HG03354 (cell line): Measurements from ENCODE around the gene NUB1.

ENCODE experiments used
- ATAC-seq: cut with Tn5 transposase; IDR thresholded peaks from one replicate; pipeline ENCODE4 v1.9.1; 2021; ENCODE audit warnings: mild to moderate bottlenecking; ENCODE audit not compliant: unreplicated experiment, poor library complexity, severe bottlenecking

Gene NUB1

GRCh38 chr7:151386301-151387160, 44.9 kb downstream of the NUB1 start:
- ATAC-seq, result no peak

- no peak for ATAC-seq
Observed at GRCh38 chr7:151387161-151388006, 45.8 kb downstream of the NUB1 start.

GRCh38 chr7:151388007-151388297, 46.3 kb downstream of the NUB1 start:
- no peak for ATAC-seq

GRCh38 chr7:151388430-151388829, 46.8 kb downstream of the NUB1 start:
- no peak for ATAC-seq

GRCh38 chr7:151389096-151389767, 47.6 kb downstream of the NUB1 start:
- no peak for ATAC-seq

GRCh38 chr7:151389768-151390597, 48.4 kb downstream of the NUB1 start:
- ATAC-seq, result no peak

- no peak for ATAC-seq
Observed at GRCh38 chr7:151390598-151391357, 49.2 kb downstream of the NUB1 start.

GRCh38 chr7:151391358-151391730, 49.7 kb downstream of the NUB1 start:
- ATAC-seq, result no peak

- no peak for ATAC-seq
Observed at GRCh38 chr7:151392002-151392401, 50.4 kb downstream of the NUB1 start.

GRCh38 chr7:151392426-151392825, 50.8 kb downstream of the NUB1 start:
- ATAC-seq, result no peak

GRCh38 chr7:151393031-151393977, 51.7 kb downstream of the NUB1 start:
- ATAC-seq, result no peak

- ATAC-seq, result no peak
Observed at GRCh38 chr7:151394076-151395035, 52.7 kb downstream of the NUB1 start.

- ATAC-seq, result no peak
Observed at GRCh38 chr7:151395036-151395367, 53.4 kb downstream of the NUB1 start.

GRCh38 chr7:151396328-151396970, 54.8 kb downstream of the NUB1 start:
- no peak for ATAC-seq

GRCh38 chr7:151397026-151397425, 55.4 kb downstream of the NUB1 start:
- ATAC-seq, result no peak

GRCh38 chr7:151398446-151399304, 57.1 kb downstream of the NUB1 start:
- no peak for ATAC-seq
